ENCODE measurements around the gene R3HDM1.

DNA sequence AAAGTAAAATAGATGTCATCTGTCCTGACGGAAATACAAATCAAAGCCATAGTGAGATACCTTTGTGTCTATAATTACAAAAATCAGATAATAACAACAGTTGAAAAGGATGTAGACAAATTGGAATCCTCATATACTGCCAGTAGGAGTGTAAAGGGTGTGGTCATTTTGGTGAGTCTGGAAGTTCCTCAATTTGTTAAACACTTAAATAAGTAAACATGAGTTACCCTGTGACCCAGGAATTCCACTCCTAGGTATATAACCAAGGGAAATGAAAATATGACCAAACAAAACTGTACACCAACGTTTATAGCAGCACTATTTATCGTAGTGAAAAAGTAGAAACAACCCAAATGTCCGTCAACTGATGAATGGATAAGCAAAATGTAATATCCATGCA, 24.0 kb downstream of the R3HDM1 start:
- no peak for TF ChIP-seq EZH2 (IDR thresholded peaks at IDR 0.05; ENCODE audit: insufficient read depth, poor library complexity, severe bottlenecking)
- no peak for TF ChIP-seq EZH2phosphoT487 (IDR thresholded peaks at IDR 0.05; ENCODE audit: insufficient read depth, low read depth)

All from GM23248 (cell line).